Measurements from ENCODE around the gene PLEKHF1.
A peak's percentile ranks its signal among the peaks of the same experiment; 100 is the strongest.
"Not testable (repeated sequence)": the region's sequence is repeated elsewhere in the genome, so short reads cannot be mapped to it uniquely, and the experiment has no call there.

The PLEKHF1 gene, protein sequence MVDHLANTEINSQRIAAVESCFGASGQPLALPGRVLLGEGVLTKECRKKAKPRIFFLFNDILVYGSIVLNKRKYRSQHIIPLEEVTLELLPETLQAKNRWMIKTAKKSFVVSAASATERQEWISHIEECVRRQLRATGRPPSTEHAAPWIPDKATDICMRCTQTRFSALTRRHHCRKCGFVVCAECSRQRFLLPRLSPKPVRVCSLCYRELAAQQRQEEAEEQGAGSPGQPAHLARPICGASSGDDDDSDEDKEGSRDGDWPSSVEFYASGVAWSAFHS

DNA sequence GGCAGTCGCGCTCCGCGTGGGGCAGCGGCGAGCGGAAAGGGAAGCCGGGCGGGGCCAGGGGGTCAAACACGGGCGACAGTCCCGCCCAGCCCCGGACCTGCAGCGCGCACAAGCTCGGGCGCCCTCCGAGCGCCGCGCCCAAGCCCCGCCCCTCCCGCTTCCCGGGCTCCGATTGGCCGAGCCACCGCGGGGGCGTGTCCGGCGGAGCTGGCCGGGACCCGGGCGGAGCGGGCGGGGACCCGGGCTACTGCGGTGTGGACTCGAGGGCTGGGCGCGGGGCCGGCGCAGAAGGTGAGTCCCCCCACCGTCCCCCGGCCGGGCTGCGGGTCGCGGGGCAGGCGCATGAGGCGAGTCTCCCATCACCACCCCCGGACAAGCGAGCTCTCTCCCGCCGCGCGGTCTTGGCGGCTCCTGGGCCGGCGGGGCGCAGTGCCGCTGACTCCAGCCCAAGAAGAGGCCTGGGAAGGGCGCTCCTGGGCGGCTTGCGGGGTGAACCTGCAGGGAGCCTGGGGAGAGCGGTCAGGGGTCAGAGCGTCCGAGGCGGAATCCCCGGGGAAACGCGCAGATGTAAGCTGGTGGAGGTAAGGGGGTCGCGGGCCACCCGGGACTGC, at the start of gene PLEKHF1:
TSS of gene PLEKHF1 (plus strand) at position 247 of the 611 bp plus-strand sequence. CDS start 8,379 bp downstream, outside the sequence.
- DNase-seq, result peak; percentile 76

DNA sequence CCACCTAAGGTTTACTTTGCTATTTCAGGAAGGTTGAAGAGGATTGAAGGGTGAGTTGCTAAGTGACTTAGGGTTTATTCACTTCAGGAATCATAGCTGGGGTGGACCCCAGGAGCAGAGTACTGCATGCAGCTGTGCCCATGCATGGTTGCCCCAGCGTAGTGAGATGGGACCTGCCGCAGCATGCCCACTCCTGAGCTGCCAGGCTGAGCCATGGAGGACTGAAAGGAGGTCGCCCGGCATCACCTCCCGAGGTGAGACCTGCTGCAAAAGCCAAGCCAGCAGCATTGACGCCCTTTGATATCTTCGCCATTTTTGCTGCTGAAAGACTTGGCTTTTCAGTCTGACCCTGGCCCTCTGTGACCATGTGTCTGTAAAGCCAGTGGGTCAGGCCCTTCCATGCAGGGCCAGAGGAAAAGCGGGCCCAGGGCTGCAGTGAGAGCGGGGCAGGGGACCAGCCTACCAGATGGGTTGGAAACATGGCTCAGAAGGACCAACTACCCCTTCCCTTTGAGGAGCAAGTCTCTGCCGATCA, 49.3 kb upstream of the PLEKHF1 start:
- DNase-seq, result no peak

DNA sequence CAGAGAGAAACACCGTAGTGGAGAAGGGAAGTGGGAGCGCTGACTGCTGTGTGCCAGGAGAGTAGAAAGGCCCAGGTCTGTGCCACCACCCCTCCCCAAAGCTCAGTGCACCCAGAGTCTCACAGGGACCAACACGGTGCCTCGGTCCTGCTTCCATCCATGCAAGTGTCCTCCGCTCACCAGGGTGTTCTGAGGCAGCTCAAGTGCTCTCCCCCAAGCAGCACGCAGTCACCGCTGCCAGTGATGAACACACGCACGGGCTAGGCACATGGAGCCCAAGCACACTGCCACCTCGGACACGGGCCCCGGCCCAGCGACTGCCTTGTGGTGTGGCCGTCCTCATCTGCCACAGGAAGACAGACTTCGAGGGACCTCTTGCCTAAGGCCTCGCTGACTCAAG, 48.7 kb upstream of the PLEKHF1 start:
- no peak for DNase-seq

DNA sequence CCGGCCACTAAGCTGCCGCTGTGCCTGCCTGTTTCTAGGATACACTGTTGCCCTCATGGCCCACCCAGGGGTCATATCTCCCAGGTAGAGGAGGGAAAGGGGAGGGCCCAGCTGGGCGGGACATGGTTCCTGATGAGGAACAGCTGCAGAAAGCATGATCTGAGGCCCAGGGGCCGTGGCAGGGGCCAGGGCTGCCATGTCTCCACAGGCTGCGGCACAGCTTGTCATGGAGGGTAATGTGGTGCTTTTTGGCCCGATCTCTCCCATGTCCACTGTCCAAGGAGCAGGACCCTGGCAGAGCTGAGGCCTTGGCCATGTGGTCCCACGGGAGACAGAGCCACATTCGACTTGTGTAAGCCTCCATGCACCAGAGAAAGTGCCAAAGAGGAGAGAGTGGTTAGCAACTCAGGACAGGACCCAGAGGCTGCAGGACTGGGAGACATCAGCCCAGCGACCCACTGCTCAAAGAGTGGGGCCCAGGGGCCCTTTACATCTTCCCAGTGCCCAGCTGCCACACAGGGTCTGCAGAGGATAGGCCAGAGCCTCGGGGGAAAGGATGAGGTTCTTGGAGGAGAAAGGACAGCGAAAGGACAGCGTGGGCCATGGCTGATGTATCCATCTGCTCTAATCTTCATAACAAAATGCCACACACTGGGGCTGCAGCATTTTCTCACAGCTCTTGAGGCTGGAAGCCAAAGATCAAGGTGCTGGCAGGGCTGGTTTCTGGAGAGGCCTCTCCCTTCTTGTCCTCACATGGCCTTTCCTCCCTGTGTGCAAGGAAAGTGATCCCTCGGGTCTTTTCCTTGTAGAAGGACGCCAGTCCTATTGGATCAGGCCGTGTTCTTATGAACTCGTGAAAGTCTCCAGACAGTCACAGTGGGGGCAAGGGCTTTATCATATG, 47.6 kb upstream of the PLEKHF1 start:
- no peak for DNase-seq

DNA sequence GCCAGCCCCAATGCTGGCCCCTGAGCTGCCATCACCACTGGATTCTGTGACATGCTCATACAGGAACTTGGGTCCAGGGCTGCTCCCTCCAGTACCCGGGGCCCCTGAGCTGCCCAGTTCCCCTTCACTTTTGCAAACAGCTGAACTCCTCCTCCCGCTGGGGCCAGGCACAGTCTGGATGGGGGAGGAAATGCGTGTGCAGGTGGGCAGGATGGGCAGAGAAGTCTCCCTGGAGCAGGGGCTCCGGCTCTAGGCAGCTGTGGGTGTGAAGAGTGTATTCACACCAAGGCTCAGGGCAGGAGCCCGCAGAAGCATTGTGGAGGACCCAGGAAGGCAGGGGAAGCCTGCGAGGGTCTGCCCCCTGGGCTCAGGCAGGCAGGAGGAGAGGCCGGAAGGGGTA, 46.8 kb upstream of the PLEKHF1 start:
- DNase-seq, result no peak

DNA sequence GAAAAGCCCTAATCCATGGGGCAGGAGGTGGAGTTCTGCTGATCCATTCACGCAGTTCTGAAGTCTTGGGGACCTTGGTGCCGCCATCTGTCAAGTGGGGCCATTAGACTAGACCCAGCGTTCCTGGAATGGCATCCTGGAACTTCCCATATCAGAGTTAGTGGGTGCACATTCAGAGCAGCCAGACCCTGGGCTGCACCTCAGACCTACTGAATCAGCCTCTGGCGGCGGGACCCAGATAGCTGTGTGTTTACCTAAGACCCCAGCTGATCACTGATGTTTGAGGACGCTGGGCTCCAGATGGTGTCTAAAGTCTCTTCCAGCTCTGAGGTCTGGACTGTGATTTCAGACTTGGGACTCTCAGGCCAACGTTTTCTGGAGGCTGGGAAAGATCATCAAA, 46.4 kb upstream of the PLEKHF1 start:
- DNase-seq, result no peak

DNA sequence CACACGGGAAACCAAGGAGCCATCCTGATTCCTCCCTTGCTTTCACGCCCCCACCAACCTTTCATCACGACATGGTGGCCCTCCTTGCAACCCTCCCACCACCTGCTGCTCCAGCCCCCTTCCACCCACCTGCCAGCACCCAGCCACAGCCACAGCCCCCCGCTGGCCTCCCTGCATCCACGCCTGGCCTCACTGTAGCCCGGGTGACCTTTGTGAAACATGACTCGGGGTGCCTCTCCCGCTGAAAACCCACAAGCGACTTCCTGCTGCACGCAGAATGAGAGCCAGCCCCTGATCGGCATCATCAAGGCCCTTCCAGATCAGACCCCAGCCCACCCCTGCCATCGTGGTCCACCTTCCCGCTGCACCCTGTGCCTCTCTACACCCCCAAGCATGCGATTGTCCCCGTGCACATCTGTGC, 44.3 kb upstream of the PLEKHF1 start:
- DNase-seq, result no peak

DNA sequence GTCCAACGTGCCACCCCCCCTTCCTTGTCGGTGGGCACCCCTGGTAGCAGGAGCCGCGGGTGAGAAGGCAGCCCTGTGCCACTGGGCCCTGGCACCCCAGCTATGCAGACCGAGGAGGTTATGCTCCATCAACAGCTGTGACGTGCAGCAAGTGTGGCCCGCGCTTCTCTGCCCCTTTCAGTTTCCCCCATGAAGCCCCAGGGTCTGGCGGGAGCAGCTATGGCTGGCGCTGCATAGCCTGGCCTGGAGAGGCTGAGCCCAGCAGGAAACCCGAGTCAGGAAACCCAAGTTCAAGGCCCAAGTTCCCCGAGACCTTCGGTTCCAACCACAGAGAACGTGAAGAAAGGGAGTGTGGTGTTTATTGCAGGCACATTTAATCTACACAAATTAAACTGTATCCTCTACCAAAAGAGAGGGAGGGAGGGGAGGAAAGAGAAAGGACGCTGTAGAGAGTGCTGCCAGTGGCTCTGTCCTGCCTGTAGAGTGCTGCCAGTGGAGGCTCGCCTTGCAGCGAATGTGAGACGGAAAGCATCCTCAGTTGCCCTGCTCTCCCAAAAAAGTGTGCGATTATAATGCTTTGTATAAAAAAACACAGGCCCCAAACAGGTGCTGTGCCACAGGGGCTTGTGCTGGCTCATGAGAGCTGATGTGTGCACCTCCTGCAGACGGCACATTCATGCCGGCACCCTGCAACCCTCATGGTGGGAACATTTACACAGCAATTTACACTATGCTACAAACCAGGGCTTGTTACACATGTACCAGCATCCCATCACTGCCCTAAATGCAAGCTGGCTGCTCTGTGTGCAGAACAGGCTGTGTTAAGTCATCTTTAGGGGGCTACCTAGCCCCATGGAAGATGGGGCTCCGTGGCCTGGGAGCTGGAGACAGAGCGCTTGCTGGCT, 42.8 kb upstream of the PLEKHF1 start:
- DNase-seq, result no peak

DNA sequence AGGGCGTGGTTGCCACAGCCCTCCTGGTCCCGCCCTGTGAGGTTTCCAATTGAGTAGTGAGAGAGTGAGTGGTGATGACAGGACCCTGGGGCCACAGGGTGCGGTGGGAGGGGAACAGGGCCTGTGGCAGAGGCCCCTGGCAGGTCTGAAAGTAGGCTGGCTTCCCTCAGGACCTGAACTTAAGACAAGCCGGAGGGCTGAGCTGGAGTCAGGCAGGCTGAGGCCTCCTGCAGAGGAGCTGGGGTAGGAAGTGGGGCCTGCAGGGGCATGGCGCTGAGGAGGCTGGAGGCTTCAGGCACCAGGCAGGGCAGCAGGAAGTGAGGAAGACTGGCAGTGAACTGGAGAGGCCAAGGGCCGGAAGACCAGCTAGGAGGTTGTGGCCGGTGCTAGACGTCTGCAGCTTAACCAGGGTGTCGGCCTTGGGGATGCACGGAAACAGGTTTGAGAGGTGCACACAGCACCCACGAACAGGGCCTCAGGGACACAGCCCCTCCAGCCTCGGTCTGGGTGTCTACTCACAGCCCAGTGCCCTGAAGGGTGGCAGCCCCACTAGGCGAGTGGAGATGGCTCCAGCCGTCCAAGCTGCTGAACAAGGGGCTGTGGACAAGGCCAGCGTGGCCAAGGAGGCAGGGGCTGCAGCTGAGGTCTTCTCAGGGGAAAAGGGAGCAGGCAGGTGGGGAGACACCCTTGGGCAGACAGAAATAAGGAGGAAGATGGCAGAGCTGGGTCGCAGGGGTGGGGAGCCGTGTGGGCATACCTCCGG, 41.4 kb upstream of the PLEKHF1 start:
- no peak for DNase-seq

DNA sequence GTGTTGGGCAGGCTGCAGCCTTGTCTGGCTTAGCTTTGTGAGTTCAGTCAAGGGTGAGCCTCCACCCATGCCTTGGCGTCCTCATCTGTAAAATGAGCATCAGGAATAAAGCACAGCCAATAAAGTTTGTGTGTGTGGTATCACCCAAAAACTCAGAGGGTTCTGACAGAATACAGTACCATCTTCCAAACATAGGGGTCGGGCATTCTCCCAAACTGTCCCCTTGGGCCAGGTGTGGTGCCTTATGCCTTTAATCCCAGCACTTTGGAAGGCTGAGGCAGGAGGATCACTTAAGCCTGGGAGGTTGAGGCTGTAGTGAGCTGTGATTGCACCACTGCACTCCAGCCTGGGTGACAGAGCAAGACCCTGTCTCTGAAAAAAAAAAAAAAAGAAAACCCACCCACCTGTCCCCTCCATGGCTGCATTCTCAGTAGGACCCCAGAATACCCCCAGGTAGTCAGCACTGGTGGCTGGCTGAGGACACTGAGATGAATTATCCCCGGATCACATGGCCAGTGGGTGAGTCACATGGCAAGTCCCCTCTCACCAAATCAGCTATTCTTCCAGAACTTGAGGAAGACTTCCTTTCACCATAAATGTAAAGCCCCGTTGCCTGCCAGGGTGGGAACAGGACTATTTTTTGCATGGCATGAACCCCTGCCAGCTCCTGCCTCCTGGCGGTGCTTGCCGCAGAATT, 40.6 kb upstream of the PLEKHF1 start:
- no peak for DNase-seq

DNA sequence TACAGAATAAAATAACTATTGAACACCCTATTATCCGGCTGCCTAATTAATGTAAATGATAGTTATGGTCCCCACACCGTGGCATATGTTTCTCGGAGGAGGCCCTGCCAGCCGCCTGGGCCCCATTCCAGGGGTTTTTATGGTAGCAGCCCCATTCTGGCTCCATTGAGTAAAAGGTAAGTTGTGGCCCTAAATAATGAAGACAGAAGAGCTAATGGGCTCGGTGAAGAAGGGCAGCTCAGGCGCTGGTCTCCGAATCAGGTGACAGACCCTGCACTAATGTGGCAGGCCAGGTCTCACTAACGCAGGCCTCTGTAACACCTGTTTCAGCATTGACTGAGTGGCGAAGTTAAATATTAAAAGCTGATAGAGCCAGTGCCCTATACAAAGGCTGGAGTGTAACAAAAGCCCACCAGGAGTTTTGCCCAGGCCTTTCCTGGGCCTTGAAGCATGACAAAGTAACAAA, 40.0 kb upstream of the PLEKHF1 start:
- DNase-seq, result no peak

DNA sequence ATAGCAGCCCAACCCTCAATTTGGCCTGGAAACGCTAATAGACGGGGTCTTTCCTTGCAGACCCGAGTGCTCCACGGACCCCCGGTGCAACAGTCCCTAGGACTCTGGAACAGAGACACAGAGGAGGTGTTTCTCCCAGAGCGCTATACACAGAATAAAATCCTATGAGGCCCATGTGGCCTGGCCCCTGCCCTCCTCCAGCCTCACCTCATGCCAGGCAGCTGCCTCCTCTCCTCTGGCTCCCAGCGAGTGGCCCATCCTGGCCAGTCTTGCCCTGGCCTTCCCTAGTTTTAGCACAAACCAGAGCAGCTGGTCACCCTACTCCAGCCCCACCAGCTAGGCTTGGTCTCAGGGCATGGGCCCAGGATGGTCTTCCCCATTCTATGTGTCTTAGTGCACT, 38.9 kb upstream of the PLEKHF1 start:
- DNase-seq, result no peak

DNA sequence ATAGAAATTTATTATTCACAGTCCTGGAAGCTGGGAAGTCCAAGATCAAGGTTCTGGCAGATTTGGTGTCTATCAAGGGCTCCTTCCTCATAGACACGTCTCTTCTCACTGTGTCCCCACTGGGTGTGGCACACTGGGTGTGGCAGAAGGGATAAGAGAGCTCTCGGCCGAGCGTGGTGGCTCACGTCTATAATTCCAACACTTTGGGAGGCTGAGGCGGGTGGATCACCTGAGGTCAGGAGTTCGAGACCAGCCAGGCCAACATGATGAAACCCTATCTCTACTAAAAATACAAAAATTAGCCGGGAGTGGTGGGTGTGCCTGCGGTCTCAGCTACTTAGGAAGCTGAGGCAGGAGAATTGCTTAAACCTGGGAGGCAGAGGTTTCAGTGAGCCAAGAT, 38.4 kb upstream of the PLEKHF1 start:
- DNase-seq, result not testable (repeated sequence)

DNA sequence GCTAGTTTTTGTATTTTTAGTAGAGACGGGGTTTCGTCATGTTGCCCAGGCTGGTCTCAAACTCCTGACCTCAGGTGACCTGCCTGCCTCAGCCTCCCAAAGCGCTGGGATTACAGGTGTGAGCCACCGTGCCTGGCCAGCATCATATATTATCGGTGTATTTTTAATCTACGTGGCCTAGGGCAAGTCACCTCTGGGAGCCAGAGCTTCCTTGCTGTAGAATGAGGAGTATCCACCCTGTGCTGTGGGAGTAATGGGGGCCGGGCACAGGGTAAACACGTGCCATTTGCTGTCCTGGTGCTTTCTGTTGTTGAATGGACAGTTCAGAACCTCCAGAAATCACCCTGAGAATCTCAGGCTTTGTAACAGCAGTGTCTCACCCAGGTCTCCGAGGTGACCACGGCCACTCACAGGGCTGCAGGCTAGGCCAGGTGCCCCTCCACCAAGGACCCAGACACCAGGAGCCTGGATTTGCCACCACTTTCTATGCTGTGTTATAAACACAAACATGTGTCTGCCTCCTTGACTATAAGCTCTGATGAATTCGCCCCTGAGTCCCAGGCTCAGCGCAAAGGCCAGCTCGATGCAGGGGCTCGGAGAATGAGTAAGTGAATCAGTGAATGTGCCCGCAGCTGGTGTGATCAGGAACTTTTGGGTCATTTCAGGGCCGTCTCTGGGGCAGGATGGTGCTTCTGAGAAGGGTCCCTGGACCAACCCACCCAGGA, 36.4 kb upstream of the PLEKHF1 start:
- no peak for DNase-seq

DNA sequence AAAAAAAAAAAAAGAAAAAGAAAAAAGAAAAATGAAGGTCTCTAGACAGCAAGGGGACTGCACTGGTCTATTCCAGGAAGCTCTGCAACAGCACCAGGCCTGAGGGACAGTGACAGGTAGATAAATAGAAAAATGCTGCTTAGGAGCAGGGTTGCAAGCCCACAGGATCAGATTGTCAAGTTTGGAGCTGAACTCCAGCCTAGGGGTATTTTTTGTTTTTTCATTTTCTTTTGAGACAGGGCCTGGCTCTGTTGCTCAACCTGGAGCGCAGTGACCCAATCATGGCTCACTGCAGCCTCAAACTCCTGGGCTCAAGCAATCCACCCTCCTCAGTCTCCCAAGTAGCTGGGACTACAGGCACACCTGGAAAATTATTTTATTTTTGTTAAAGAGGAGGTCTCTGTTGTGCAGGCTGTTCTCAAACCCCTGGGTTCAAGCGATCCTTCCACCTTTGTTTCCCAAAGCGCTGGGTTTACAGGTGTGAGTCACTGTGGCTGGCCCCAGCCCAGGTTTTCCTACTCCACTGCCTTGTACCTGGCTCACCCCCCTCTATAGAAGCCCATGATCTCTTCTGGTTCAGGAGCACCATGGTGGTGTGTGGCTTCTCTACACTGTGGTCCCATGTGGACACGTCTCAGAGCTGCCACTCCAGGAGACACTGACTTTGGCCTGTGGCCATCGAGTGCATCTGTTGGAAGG, 35.3 kb upstream of the PLEKHF1 start:
- DNase-seq, result no peak

DNA sequence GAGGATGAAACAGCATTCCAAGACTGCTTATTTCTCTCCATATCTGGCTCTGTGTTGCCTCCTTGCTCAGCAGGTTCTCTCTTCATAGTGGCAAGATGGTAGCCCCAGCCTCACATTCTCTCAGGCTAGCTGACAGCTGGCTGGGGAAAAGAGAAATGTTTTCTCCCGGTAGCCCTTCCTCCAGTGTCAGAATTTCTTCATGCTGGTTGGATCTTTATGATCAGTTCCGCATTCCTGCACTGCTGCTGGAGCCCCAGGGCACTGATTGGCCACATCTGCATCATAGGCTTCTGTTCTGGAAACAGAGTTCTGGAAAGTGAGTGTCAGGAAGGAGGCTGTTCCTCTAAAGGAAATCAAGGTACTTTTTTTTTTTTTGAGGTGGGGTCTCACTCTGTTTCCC, 34.6 kb upstream of the PLEKHF1 start:
- no peak for DNase-seq

DNA sequence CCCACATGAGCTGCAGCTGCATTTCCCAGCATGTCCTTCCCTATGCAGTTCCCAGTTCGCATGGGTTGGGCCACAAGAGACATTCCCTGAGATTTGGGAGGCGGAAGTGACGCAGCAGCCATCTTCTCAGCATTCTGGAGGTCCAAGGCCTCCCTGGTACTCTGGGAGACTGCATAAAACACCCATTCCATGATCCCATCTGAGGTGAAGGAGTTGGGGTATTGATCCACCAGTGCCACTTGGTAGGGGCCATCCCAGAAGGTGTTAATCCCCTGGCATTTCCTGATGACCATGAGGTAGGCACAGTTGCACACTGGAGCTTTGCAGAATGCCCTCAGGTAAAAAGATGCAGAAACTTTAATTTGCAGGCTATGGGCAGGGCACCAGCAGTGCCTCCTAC, 33.8 kb upstream of the PLEKHF1 start:
- DNase-seq, result no peak

DNA sequence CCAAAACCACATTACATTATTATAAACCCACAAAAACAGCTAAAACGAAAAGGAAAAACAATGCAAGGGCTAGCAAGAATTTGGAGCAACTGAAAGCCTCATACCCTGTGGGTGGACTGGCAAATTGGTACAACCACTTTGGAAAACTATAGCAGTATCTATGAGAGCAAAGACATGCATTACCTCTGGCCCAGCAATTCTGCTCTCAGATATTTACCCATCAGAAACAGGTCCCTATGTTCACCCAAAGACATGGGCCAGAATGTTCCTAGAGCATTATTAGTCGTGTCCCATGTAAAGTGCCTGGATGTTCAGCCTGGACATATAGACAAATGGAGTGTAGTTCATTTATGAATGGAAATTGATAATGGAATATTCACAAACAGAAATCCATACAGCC, 31.3 kb upstream of the PLEKHF1 start:
- DNase-seq, result no peak

DNA sequence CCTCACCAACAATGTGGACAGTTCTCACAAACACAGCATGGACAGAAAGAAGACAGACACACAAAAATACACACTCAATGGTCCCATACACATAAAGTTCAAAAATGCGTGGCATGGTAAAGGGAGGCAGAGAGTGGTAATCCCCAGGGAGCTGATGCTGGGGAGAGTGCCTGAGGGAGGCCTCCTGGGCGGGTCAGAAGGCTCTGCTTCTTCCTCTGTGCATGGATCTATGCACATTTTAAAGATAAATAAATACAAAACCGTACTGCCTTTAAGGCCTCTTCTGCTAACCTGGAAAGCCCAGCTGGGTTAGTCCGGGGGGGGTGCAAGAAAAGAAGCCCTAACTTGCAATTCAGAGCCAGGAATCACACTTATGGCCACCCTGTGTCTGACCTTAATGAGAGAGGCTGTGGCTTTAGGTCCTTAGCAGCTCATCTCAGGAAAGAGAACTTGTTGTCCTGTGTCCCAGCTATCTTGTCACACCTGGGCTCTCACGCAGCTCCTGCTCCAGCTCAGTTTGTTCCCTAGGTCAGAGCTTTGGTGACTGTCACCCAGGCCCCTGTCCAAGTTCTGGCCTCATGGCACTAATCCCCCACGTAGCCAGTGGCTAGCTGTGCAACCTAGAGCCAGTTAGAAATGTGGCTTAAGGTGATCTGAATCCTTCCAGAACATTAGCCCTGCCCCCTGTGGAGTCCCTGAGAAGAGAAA, 30.7 kb upstream of the PLEKHF1 start:
- DNase-seq, result no peak
